CD14-positive monocyte (primary cell): Measurements from ENCODE around the gene CCNI. TPM values are rescaled to one million over a fixed set of nuclear protein-coding genes. Genes with fewer than 3 reads are reported as not detected.

ENCODE experiments used
- DNase-seq, 3 donors: peaks; one replicate each; pipeline ENCODE4 v3.0.0-alpha.2; 2011 to 2022
- H2AFZ ChIP-seq: 2 replicates; pipeline ENCODE4 v1.6.0; 2012; ENCODE audit warnings: mild to moderate bottlenecking, low read depth, low read length, inconsistent platforms; ENCODE audit not compliant: insufficient read depth, poor library complexity, severe bottlenecking
- H3K27ac ChIP-seq, 2 donors: 1 replicate in 1 of 2; 2 replicates in 1 of 2; pipeline ENCODE4 v1.5.1; 2012 to 2013; ENCODE audit warnings: low read length in 2 of 2, control low read depth in 1 of 2, inconsistent platforms in 1 of 2, low read depth in 1 of 2, mild to moderate bottlenecking in 1 of 2
- H3K27me3 ChIP-seq, 2 donors: one replicate each; pipeline versions ENCODE4 v1.6.0 to v1.6.1; 2011 to 2013; ENCODE audit warnings: low read length in 2 of 2; ENCODE audit not compliant: control insufficient read depth in 2 of 2, insufficient read depth in 2 of 2
- H3K36me3 ChIP-seq, 2 donors: replicated peaks in 1 of 2; 1 replicate in 1 of 2; 2 replicates in 1 of 2; pipeline versions ENCODE4 v1.5.1 to v1.6.1; 2012 to 2013; ENCODE audit warnings: low read length in 2 of 2, control low read depth in 1 of 2, inconsistent platforms in 1 of 2, mild to moderate bottlenecking in 1 of 2; ENCODE audit not compliant: insufficient read depth in 2 of 2, control insufficient read depth in 1 of 2
- H3K4me1 ChIP-seq, 2 donors: 1 replicate in 1 of 2; 2 replicates in 1 of 2; pipeline versions ENCODE4 v1.5.1 to v1.6.1; 2012 to 2013; ENCODE audit warnings: low read length in 2 of 2, control low read depth in 1 of 2, inconsistent platforms in 1 of 2, mild to moderate bottlenecking in 1 of 2, moderate library complexity in 1 of 2; ENCODE audit not compliant: insufficient read depth in 2 of 2, control insufficient read depth in 1 of 2
- H3K4me2 ChIP-seq: replicated peaks from 2 replicates; pipeline ENCODE3; 2012; ENCODE audit warnings: low read length, moderate library complexity, mild to moderate bottlenecking; ENCODE audit not compliant: poor library complexity, severe bottlenecking; ENCODE audit errors: extremely low read depth
- H3K4me3 ChIP-seq, 3 experiments: fragments of 200-600 bp in 1 of 3; sonication (generic) in 1 of 3; replicated peaks in 1 of 3; 1 replicate in 2 of 3; 2 replicates in 1 of 3; pipeline ENCODE4 v1.5.1; 2011 to 2013; ENCODE audit warnings: low read length in 3 of 3, mild to moderate bottlenecking in 3 of 3, control low read depth in 2 of 3, low read depth in 2 of 3, inconsistent platforms in 1 of 3, moderate library complexity in 1 of 3
- H3K79me2 ChIP-seq: 2 replicates; pipeline ENCODE4 v1.6.0; 2012; ENCODE audit warnings: mild to moderate bottlenecking, control low read depth, inconsistent platforms, low read length, moderate library complexity; ENCODE audit not compliant: insufficient read depth
- H3K9ac ChIP-seq: 2 replicates; pipeline ENCODE4 v1.6.0; 2017; ENCODE audit warnings: low read length, mild to moderate bottlenecking; ENCODE audit not compliant: insufficient read depth, poor library complexity, severe bottlenecking
- H3K9me3 ChIP-seq, 2 donors: replicated peaks in 1 of 2; 1 replicate in 1 of 2; 2 replicates in 1 of 2; pipeline versions ENCODE4 v1.5.1 to v1.6.1; 2012 to 2013; ENCODE audit warnings: low read length in 2 of 2, control low read depth in 1 of 2; ENCODE audit not compliant: control insufficient read depth in 1 of 2, insufficient read depth in 1 of 2
- H4K20me1 ChIP-seq: 2 replicates; pipeline ENCODE4 v1.6.0; 2012; ENCODE audit warnings: mild to moderate bottlenecking, low read length, control low read depth, moderate library complexity; ENCODE audit not compliant: insufficient read depth
- H3K27ac Mint-ChIP-seq, 7 donors: one replicate each; pipeline ENCODE4 v1.8.0; 2020; ENCODE audit warnings: mild to moderate bottlenecking in 7 of 7, mixed read lengths in 7 of 7, moderate library complexity in 6 of 7, inconsistent platforms in 2 of 7
- H3K27me3 Mint-ChIP-seq, 3 donors: one replicate each; pipeline ENCODE4 v1.8.0; 2021 to 2022; ENCODE audit warnings: low read depth in 3 of 3, mild to moderate bottlenecking in 3 of 3, mixed read lengths in 3 of 3, moderate library complexity in 3 of 3, inconsistent platforms in 1 of 3
- H3K36me3 Mint-ChIP-seq, 2 donors: one replicate each; pipeline ENCODE4 v1.8.0; 2020; ENCODE audit warnings: mixed read lengths in 2 of 2, inconsistent platforms in 1 of 2, mild to moderate bottlenecking in 1 of 2
- H3K4me1 Mint-ChIP-seq: one replicate; pipeline ENCODE4 v1.8.0; 2020; ENCODE audit warnings: mild to moderate bottlenecking, mixed read lengths
- H3K4me3 Mint-ChIP-seq, 2 donors: one replicate each; pipeline ENCODE4 v1.8.0; 2020; ENCODE audit warnings: mild to moderate bottlenecking in 2 of 2, mixed read lengths in 2 of 2, moderate library complexity in 1 of 2
- H3K9me3 Mint-ChIP-seq, 7 donors: one replicate each; pipeline ENCODE4 v1.8.0; 2020 to 2022; ENCODE audit warnings: mixed read lengths in 7 of 7, mild to moderate bottlenecking in 6 of 7, moderate library complexity in 6 of 7, inconsistent platforms in 2 of 7
- WGBS: methylation state at CpG from one replicate; pipeline ENCODE4 v1.1.5; 2013; ENCODE audit warnings: missing lambda C conversion rate; ENCODE audit not compliant: insufficient coverage; 5-methylcytosine and 5-hydroxymethylcytosine counted together
- intact Hi-C, 2 donors: fragments of 100-400 bp; cut with micrococcal nuclease; formaldehyde crosslinking; loops; one replicate each; pipeline versions ENCODE4 v1.15.0 to v1.15.1; 2023
- polyA plus RNA-seq, 3 donors: library from polyadenylated mRNA; depleted of rRNA in 1 of 3; unstranded in 2 of 3; stranded (reverse) in 1 of 3; fragments of 300-500 nt in 2 of 3; fragments of >200 nt in 1 of 3; fragmentation: Illumina TruSeq in 2 of 3; gene quantifications; 1 replicate in 2 of 3; 2 replicates in 1 of 3; pipeline ENCODE4 v1.2.3, GENCODE V29; 2012 to 2021
- TF ChIP-seq, protein P1 (sequence below): fragments of 200-600 bp; IDR thresholded peaks from one replicate; pipeline ENCODE4 v1.8.0; 2022; ENCODE audit warnings: antibody characterized with exemption, mild to moderate bottlenecking

Gene CCNI
- polyA plus RNA-seq, 3 donors, result 106 to 264 (median 171) TPM

DNA sequence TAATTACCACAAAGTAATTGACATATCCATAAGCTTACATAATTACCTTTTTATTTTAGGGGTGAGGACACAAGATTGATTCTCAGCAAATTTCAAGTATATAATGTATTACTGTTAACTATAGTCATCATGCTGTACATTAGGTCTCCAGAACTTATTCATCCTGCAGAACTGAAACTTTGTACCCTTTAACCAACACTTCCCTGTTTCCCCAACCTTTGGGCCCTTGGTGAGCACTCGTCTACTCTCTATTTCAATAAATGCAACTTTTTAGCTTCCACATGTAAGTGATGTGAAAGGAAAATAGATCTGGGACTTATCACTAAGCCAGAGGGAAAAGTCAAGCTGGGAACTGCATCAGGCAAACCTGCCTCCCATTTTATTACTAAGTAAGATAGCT is 47.6 kb upstream of the CCNI start:
- H3K36me3 ChIP-seq, result no peaks in the 10 kb centered on the region
- no peak overlapping the region for H3K4me2 ChIP-seq
- no peaks in the 10 kb centered on the region for H3K36me3 Mint-ChIP-seq
- peak in 1 of 3 donors; percentile 25 for DNase-seq
- no peaks in the 10 kb centered on the region for H4K20me1 ChIP-seq
- H3K9me3 Mint-ChIP-seq, result peaks cover 0 to 3% (median 0%) of the 10 kb centered on the region in 7 donors
- intact Hi-C loops, result no loop called here
- H3K27ac ChIP-seq, result peak overlapping the region in 1 of 2 donors; percentile 53
- no peak overlapping the region for H3K4me3 ChIP-seq
- H3K9ac ChIP-seq, result no peak overlapping the region
- H3K4me3 Mint-ChIP-seq, result no peak overlapping the region
- peak overlapping the region in 3 of 7 donors; percentile 10 to 71 (median 69) for H3K27ac Mint-ChIP-seq
- TF ChIP-seq, protein P1, sequence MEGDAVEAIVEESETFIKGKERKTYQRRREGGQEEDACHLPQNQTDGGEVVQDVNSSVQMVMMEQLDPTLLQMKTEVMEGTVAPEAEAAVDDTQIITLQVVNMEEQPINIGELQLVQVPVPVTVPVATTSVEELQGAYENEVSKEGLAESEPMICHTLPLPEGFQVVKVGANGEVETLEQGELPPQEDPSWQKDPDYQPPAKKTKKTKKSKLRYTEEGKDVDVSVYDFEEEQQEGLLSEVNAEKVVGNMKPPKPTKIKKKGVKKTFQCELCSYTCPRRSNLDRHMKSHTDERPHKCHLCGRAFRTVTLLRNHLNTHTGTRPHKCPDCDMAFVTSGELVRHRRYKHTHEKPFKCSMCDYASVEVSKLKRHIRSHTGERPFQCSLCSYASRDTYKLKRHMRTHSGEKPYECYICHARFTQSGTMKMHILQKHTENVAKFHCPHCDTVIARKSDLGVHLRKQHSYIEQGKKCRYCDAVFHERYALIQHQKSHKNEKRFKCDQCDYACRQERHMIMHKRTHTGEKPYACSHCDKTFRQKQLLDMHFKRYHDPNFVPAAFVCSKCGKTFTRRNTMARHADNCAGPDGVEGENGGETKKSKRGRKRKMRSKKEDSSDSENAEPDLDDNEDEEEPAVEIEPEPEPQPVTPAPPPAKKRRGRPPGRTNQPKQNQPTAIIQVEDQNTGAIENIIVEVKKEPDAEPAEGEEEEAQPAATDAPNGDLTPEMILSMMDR, result no peak
- no peaks in the 10 kb centered on the region for H3K27me3 ChIP-seq
- no peak overlapping the region for H2AFZ ChIP-seq
- no peaks in the 10 kb centered on the region for H3K9me3 ChIP-seq
- no CpG with 5 or more reads among the region's 1 CpG for WGBS
- H3K4me1 Mint-ChIP-seq, result peaks cover 62% of the 10 kb centered on the region
- peaks cover 49 to 55% of the 10 kb centered on the region in 2 donors for H3K4me1 ChIP-seq
- no peaks in the 10 kb centered on the region for H3K79me2 ChIP-seq
- H3K27me3 Mint-ChIP-seq, result peaks cover 0 to 1% (median 0%) of the 10 kb centered on the region in 3 donors

DNA sequence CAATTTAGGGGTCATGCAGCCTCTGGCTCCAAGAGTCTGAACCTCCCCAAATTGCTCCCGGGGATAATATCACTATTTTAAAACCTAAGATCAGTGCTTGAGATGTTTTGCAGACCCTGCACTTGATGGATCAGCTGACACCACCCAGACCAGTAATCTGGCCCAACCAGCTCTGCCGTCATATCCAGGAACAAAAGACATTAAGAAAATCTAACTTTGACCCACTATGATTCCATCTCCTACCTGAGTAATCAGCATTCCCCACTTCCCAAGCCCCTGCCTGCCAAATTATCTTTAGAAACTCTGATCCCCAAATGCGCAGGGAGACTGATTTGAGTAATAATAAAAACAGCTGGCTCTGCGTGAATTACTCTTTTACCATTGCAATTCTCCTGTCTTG is 46.9 kb upstream of the CCNI start:
- Mint-ChIP-seq H3K27ac (peak overlapping the region in 1 of 7 donors; percentile 60), H3K27me3 (peaks cover 0 to 1% (median 0%) of the 10 kb centered on the region in 3 donors), H3K36me3 (no peaks in the 10 kb centered on the region), H3K4me3 (no peak overlapping the region), H3K9me3 (peaks cover 0 to 3% (median under 1%) of the 10 kb centered on the region in 7 donors), H3K4me1 (peaks cover 54% of the 10 kb centered on the region)
- Histone ChIP-seq H3K36me3 (no peaks in the 10 kb centered on the region), H4K20me1 (no peaks in the 10 kb centered on the region), H3K27me3 (no peaks in the 10 kb centered on the region), H3K4me1 (peaks cover 42 to 47% of the 10 kb centered on the region in 2 donors), H2AFZ (no peak overlapping the region), H3K27ac (no peak overlapping the region), H3K79me2 (no peaks in the 10 kb centered on the region), H3K4me3 (no peak overlapping the region), H3K4me2 (no peak overlapping the region), H3K9me3 (no peaks in the 10 kb centered on the region), H3K9ac (no peak overlapping the region)
- intact Hi-C loops, result no loop called here
- no peak for DNase-seq
- WGBS, result 100% methylated on average over 2 of the region's 4 CpGs
- TF ChIP-seq, protein P1, result no peak
